Measurements from ENCODE around the gene LGALS7. TPM values are rescaled to one million over a fixed set of nuclear protein-coding genes. Genes with fewer than 3 reads are reported as not detected.
"Not testable (repeated sequence)": the region's sequence is repeated elsewhere in the genome, so short reads cannot be mapped to it uniquely, and the experiment has no call there.

Gene LGALS7
- total and polyA plus RNA-seq, 4 donors = 2.4 to 5.0 (median 4.9) TPM; not detected in 1

DNA sequence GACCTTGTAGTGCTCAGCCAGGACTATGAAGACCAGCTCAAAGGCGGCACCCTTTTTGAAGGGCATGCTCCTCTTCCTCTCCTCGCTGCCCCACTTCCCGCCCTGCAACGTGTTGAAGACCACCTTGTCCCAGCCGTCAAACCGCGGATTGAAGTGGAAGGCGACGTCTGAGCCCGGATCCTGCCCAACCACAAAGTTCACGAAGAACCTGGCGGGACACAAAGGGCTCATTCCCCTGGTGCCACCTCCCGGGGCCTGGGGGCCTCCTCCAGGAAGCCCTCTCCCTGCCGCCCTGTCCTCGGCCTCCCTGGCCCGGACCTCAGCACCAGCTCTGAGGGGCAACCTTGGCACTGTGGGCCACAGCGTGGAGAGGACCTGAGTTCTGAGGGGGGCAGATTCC lies 35.4 kb upstream of the LGALS7 start:
- H3K36me3 ChIP-seq (ENCODE audit: control insufficient read depth in 4 of 4, insufficient read depth in 4 of 4, low read length in 4 of 4) = no peaks in the 10 kb centered on the region
- no peaks in the 10 kb centered on the region for H3K27me3 ChIP-seq (ENCODE audit: control insufficient read depth in 3 of 3, insufficient read depth in 3 of 3, low read length in 2 of 3)
- H3K9me3 ChIP-seq (ENCODE audit: control insufficient read depth in 4 of 4, insufficient read depth in 3 of 4, low read length in 3 of 4) = no peaks in the 10 kb centered on the region
- H3K9ac ChIP-seq (ENCODE audit: insufficient read depth in 1 of 2, low read length in 2 of 2) = no peak overlapping the region
- DNase-seq = no peak
- TF ChIP-seq, protein P1, sequence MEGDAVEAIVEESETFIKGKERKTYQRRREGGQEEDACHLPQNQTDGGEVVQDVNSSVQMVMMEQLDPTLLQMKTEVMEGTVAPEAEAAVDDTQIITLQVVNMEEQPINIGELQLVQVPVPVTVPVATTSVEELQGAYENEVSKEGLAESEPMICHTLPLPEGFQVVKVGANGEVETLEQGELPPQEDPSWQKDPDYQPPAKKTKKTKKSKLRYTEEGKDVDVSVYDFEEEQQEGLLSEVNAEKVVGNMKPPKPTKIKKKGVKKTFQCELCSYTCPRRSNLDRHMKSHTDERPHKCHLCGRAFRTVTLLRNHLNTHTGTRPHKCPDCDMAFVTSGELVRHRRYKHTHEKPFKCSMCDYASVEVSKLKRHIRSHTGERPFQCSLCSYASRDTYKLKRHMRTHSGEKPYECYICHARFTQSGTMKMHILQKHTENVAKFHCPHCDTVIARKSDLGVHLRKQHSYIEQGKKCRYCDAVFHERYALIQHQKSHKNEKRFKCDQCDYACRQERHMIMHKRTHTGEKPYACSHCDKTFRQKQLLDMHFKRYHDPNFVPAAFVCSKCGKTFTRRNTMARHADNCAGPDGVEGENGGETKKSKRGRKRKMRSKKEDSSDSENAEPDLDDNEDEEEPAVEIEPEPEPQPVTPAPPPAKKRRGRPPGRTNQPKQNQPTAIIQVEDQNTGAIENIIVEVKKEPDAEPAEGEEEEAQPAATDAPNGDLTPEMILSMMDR (IDR thresholded peaks at IDR 0.05; ENCODE audit: control extremely low read depth, extremely low read depth) = no peak
- no peak for ATAC-seq (ENCODE audit: insufficient read depth, low FRiP score)
- H3K4me3 ChIP-seq = no peak overlapping the region
- WGBS, 2 donors = 92 to 95% methylated on average over 17 of the region's 17 CpGs
- H3K4me1 ChIP-seq (ENCODE audit: control insufficient read depth in 5 of 5, insufficient read depth in 5 of 5, low read length in 5 of 5) = peaks cover 0 to 7% (median 0%) of the 10 kb centered on the region in 5 donors
- H3K27ac ChIP-seq (ENCODE audit: low read depth in 1 of 2, low read length in 1 of 2) = no peak overlapping the region

DNA sequence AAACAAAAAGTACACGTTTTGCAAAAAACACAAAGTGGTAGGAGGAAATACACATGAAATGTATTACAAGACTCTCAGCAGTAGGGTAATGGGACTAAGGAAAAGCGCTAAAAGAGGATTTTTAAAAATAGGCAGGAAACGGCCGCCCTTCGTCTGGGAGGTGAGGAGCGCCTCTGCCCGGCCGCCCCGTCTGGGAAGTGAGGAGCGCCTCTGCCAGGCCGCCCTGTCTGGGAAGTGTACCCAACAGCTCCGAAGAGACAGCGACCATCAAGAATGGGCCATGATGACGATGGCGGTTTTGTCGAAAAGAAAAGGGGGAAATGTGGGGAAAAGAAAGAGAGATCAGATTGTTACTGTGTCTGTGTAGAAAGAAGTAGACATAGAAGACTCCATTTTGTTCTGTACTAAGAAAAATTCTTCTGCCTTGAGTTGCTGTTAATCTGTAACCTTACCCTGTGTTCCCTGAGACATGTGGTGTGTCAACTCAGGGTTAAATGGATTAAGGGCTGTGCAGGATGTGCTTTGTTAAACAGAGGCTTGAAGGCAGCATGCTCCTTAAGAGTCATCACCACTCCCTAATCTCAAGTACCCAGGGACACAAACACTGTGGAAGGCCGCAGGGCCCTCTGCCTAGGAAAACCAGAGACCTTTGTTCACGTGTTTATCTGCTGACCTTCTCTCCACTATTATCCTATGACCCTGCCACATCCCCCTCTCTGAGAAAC lies 34.2 kb upstream of the LGALS7 start:
- not testable (repeated sequence) for H3K9me3 ChIP-seq (ENCODE audit: control insufficient read depth in 4 of 4, insufficient read depth in 3 of 4, low read length in 3 of 4); H3K27ac ChIP-seq (ENCODE audit: low read depth in 1 of 2, low read length in 1 of 2); H3K9ac ChIP-seq (ENCODE audit: insufficient read depth in 1 of 2, low read length in 2 of 2); H3K27me3 ChIP-seq (ENCODE audit: control insufficient read depth in 3 of 3, insufficient read depth in 3 of 3, low read length in 2 of 3); ATAC-seq (ENCODE audit: insufficient read depth, low FRiP score); H3K36me3 ChIP-seq (ENCODE audit: control insufficient read depth in 4 of 4, insufficient read depth in 4 of 4, low read length in 4 of 4); H3K4me1 ChIP-seq (ENCODE audit: control insufficient read depth in 5 of 5, insufficient read depth in 5 of 5, low read length in 5 of 5); H3K4me3 ChIP-seq; DNase-seq
- WGBS, 2 donors = 77 to 81% methylated on average over 13 to 15 of the region's 18 CpGs

DNA sequence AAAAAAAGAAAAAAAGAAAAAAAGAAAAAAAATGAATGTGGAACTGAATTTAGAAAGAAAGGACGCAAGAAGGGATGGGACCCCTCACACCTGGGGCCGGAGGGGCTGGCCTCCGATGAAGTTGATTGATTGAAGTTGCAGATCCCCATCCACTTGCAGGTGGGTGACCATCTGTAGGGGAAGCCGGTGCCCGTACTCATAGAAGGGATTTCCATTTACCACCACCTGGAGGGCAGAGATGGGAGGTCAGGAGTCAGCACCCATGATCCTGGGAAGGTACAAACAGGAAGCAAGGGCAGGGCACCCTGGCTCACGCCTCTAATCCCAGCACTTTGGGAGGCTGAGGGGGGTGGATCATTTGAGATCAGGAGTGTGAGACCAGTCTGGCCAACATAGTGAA lies 33.1 kb upstream of the LGALS7 start:
- no peak overlapping the region for H3K9ac ChIP-seq (ENCODE audit: insufficient read depth in 1 of 2, low read length in 2 of 2)
- ATAC-seq (ENCODE audit: insufficient read depth, low FRiP score) = no peak
- WGBS, 2 donors = 92 to 96% methylated on average over 6 of the region's 6 CpGs
- no peaks in the 10 kb centered on the region for H3K27me3 ChIP-seq (ENCODE audit: control insufficient read depth in 3 of 3, insufficient read depth in 3 of 3, low read length in 2 of 3)
- H3K4me3 ChIP-seq = no peak overlapping the region
- H3K36me3 ChIP-seq (ENCODE audit: control insufficient read depth in 4 of 4, insufficient read depth in 4 of 4, low read length in 4 of 4) = no peaks in the 10 kb centered on the region
- H3K9me3 ChIP-seq (ENCODE audit: control insufficient read depth in 4 of 4, insufficient read depth in 3 of 4, low read length in 3 of 4) = no peaks in the 10 kb centered on the region
- TF ChIP-seq, protein P1 (IDR thresholded peaks at IDR 0.05; ENCODE audit: control extremely low read depth, extremely low read depth) = no peak
- no peak overlapping the region for H3K27ac ChIP-seq (ENCODE audit: low read depth in 1 of 2, low read length in 1 of 2)
- H3K4me1 ChIP-seq (ENCODE audit: control insufficient read depth in 5 of 5, insufficient read depth in 5 of 5, low read length in 5 of 5) = peaks cover 0 to 7% (median 0%) of the 10 kb centered on the region in 5 donors
- no peak for DNase-seq

DNA sequence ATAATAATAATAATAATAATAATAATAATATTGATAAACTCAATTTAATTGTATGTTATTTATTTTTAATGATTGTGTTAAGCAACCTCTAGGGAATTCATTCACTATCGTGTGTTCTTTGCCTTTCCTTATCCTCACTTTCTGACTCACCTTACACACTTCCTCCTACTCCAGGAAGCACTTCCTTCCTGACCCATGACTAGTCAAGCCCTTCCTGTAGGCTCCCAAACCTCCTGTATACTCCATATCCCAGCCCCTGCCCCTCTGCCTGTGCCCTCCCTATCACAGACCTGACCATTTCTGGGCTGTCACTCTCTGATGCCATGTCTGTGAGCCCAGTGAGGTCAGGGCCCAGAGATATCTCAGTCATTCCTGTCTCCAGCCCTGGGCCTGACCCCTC lies 31.9 kb upstream of the LGALS7 start:
- TF ChIP-seq, protein P1 (IDR thresholded peaks at IDR 0.05; ENCODE audit: control extremely low read depth, extremely low read depth) = no peak
- Histone ChIP-seq H3K36me3 (ENCODE audit: control insufficient read depth in 4 of 4, insufficient read depth in 4 of 4, low read length in 4 of 4) (peaks cover 0 to 5% (median 0%) of the 10 kb centered on the region in 4 donors), H3K4me3 (no peak overlapping the region), H3K4me1 (ENCODE audit: control insufficient read depth in 5 of 5, insufficient read depth in 5 of 5, low read length in 5 of 5) (peaks cover 0 to 7% (median 0%) of the 10 kb centered on the region in 5 donors), H3K27ac (ENCODE audit: low read depth in 1 of 2, low read length in 1 of 2) (no peak overlapping the region), H3K9ac (ENCODE audit: insufficient read depth in 1 of 2, low read length in 2 of 2) (no peak overlapping the region), H3K9me3 (ENCODE audit: control insufficient read depth in 4 of 4, insufficient read depth in 3 of 4, low read length in 3 of 4) (no peaks in the 10 kb centered on the region), H3K27me3 (ENCODE audit: control insufficient read depth in 3 of 3, insufficient read depth in 3 of 3, low read length in 2 of 3) (no peaks in the 10 kb centered on the region)
- DNase-seq (no peak), ATAC-seq (ENCODE audit: insufficient read depth, low FRiP score) (no peak)
- 48 to 60% methylated on average over 1 of the region's 1 CpG for WGBS, 2 donors
